ENCODE measurements around the gene JUND. TPM values are rescaled to one million over a fixed set of nuclear protein-coding genes. Genes with fewer than 3 reads are reported as not detected.
A peak's percentile ranks its signal among the peaks of the same experiment; 100 is the strongest.

The JUND gene
- total RNA-seq, 1 donor from 2014 or later = 54.0 TPM

- no peak for DNase-seq (ENCODE audit: low read depth)
- Histone ChIP-seq H3K27me3 (ENCODE audit: control insufficient read depth, insufficient read depth, low read length) (peaks cover 3% of the 10 kb centered on the region), H3K4me3 (ENCODE audit: low read depth, low read length) (no peak overlapping the region), H3K36me3 (ENCODE audit: control insufficient read depth, insufficient read depth, low read length) (no peaks in the 10 kb centered on the region)
- FAIRE-seq = no peak
- TF ChIP-seq CTCF (IDR thresholded peaks at IDR 0.05; ENCODE audit: insufficient read depth, low read length, severe bottlenecking) = no peak
Observed at GRCh38 chr19:18234194-18234593, 47.2 kb downstream of the JUND start.

- no peak for TF ChIP-seq CTCF (IDR thresholded peaks at IDR 0.05; ENCODE audit: insufficient read depth, low read length, severe bottlenecking)
- no peak for FAIRE-seq
- peaks cover 3% of the 10 kb centered on the region for H3K27me3 ChIP-seq (ENCODE audit: control insufficient read depth, insufficient read depth, low read length)
- DNase-seq (ENCODE audit: low read depth) = peak; percentile 15
- no peak overlapping the region for H3K4me3 ChIP-seq (ENCODE audit: low read depth, low read length)
- no peaks in the 10 kb centered on the region for H3K36me3 ChIP-seq (ENCODE audit: control insufficient read depth, insufficient read depth, low read length)
Observed at GRCh38 chr19:18233224-18233825, 48.1 kb downstream of the JUND start.

GRCh38 chr19:18232540-18233223 is 48.7 kb downstream of the JUND start:
- peaks cover 3% of the 10 kb centered on the region for H3K27me3 ChIP-seq (ENCODE audit: control insufficient read depth, insufficient read depth, low read length)
- FAIRE-seq (no peak), DNase-seq (ENCODE audit: low read depth) (no peak)
- H3K36me3 ChIP-seq (ENCODE audit: control insufficient read depth, insufficient read depth, low read length) = no peaks in the 10 kb centered on the region
- TF ChIP-seq CTCF (IDR thresholded peaks at IDR 0.05; ENCODE audit: insufficient read depth, low read length, severe bottlenecking) = no peak
- H3K4me3 ChIP-seq (ENCODE audit: low read depth, low read length) = no peak overlapping the region

GRCh38 chr19:18231775-18232174 is 49.6 kb downstream of the JUND start:
- no peak for FAIRE-seq

GRCh38 chr19:18230941-18231734 is 50.3 kb downstream of the JUND start:
- FAIRE-seq = no peak
- Histone ChIP-seq H3K27me3 (ENCODE audit: control insufficient read depth, insufficient read depth, low read length) (peaks cover 5% of the 10 kb centered on the region), H3K4me3 (ENCODE audit: low read depth, low read length) (no peak overlapping the region), H3K36me3 (ENCODE audit: control insufficient read depth, insufficient read depth, low read length) (no peaks in the 10 kb centered on the region)
- TF ChIP-seq CTCF (IDR thresholded peaks at IDR 0.05; ENCODE audit: insufficient read depth, low read length, severe bottlenecking) = no peak
- DNase-seq (ENCODE audit: low read depth) = no peak

More at GRCh38 chr19:18231775-18232174, 49.6 kb downstream of the JUND start:
- no peak for TF ChIP-seq CTCF (IDR thresholded peaks at IDR 0.05; ENCODE audit: insufficient read depth, low read length, severe bottlenecking)
- peaks cover 5% of the 10 kb centered on the region for H3K27me3 ChIP-seq (ENCODE audit: control insufficient read depth, insufficient read depth, low read length)
- no peaks in the 10 kb centered on the region for H3K36me3 ChIP-seq (ENCODE audit: control insufficient read depth, insufficient read depth, low read length)
- DNase-seq (ENCODE audit: low read depth) = no peak
- H3K4me3 ChIP-seq (ENCODE audit: low read depth, low read length) = no peak overlapping the region
